HTERT RPE-1 (cell line): ENCODE measurements around the gene RAD1.

ENCODE experiments used
- in situ Hi-C: fragments of 300-500 bp; cut with MboI; formaldehyde crosslinking; loops from 4 replicates; pipeline ENCODE4 v1.14.3; 2020; ENCODE audit warnings: low sequenced_read_pairs

Gene RAD1

GRCh38 chr5:34868791-34869190 is 46.5 kb downstream of the RAD1 start:
- in situ Hi-C loops: no loop called here

DNA sequence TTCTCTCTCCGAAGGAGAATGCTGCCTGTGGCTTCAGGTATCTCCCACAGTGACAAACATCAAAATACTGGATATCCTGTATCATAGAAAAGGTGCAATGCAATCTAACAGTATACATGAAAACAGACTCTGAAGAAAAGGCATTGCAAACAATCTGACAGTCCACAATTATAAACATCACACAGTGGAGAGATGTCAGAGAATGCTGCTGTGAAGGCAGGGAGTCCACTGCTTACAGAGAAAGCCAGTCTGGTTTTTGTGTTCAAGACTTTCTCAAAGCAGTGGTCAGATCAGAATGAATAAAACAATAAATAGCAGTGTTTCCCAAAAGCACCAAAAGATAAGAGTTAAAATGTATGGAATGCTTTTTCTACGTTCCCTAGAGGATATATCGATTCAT is 47.6 kb downstream of the RAD1 start:
- in situ Hi-C loops: no loop called here

DNA sequence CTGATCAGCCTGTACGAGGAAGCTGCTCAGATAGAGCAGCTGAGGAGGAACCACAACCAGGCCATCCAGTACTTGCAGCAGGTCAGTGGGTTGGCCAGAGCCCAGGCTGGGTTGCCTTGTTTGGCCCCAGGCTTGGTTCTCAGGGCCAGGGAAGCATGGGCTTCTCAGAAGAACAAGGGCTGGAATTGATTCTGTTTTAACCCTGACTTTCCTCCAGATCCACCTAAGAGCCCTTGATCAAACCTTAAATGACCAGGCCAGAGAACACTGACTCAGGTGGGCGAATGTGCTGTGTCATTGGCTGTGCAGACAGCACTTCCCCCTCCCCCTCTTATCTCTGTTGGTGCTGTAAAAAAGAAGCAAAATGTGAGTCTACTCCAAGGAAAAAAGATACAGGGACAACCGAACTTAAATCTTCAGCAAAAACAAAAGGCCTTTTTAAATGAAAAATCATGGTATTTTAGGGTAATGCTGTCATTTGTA is 48.3 kb downstream of the RAD1 start:
- in situ Hi-C loops: no loop called here

GRCh38 chr5:34865091-34865490 is 50.2 kb downstream of the RAD1 start:
- in situ Hi-C loops: no loop called here

- in situ Hi-C loops: no loop called here
Measured at GRCh38 chr5:34863946-34864345, 51.4 kb downstream of the RAD1 start.

DNA sequence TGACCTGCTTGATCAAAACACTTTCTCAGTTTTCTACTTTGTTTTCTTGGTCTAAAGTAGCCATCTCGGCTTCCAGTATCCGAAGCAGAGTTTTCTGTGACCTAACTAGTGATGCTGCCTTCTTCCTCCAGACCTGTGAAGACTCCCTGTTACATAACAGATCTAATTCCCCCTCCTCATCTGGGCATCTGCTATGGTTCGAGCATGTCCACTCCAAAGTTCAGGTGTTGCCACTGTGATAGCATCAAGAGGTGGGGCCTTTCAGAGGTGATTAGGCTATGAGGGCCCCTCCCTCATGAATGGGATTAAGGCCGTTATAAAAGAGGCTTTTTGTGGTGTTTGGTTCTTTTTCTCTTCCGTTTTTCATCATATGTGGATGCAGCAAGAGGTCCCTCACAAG is 56.1 kb downstream of the RAD1 start:
- in situ Hi-C loops: no loop called here

DNA sequence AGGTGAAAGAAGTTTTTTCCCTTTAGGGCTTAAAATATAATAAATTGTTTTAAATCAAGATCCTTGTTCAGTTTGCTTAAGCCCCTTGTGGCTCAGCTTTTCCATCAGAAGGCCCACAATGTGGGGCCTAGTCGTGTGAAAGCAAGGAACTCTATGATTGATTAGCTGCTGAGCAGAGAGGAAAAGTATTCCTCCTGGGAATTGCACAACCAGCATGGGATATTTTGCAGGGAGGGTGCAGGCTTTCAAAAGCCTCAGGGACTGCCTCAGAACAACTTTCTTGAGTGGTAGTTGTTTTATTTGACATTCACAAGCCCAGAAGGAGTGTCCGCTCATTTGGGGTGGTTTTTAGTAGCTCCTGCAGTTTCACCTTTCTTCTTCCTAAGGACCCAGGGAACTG is 56.5 kb downstream of the RAD1 start:
- in situ Hi-C loops: no loop called here

- in situ Hi-C loops: no loop called here
Measured at GRCh38 chr5:34857894-34858293, 57.4 kb downstream of the RAD1 start.

GRCh38 chr5:34857161-34857560 is 58.1 kb downstream of the RAD1 start:
- in situ Hi-C loops: no loop called here
